A549 treated with CORT108297 at 1 μM for 4 hours (cell line): ENCODE measurements around the gene MPV17L2. TPM values are rescaled to one million over a fixed set of nuclear protein-coding genes. Genes with fewer than 3 reads are reported as not detected.

Experiments used
- total RNA-seq: library from RNA; stranded (reverse); fragments of 200-300 nt; extraction: Qiagen RNA extraction; gene quantifications from 5 replicates; pipeline ENCODE4 v1.2.3, GENCODE V29; 2022

MPV17L2 gene
- total RNA-seq: 9.1 to 13.1 TPM (median 11.6 TPM) in 5 replicates

GRCh38 chr19:18192673-18193387 is at the start of gene MPV17L2:
TSS of gene MPV17L2 (plus strand) at chr19:18193218. CDS start at chr19:18193282, 64 bp downstream.

GRCh38 chr19:18152817-18153555 is 40.0 kb upstream of the MPV17L2 start, which contains the start of gene PIK3R2:
TSS of gene PIK3R2 (plus strand) at chr19:18153163. CDS start at chr19:18155880, 2,717 bp downstream.

GRCh38 chr19:18173572-18174288 is 19.3 kb upstream of the MPV17L2 start, which contains the start of gene IFI30:
TSS of gene IFI30 (plus strand) at chr19:18173813. CDS start at chr19:18173842, 29 bp downstream.

GRCh38 chr19:18203863-18204393 is 10.9 kb downstream of the MPV17L2 start, which contains the start of gene RAB3A:
TSS of gene RAB3A (minus strand) at chr19:18204042. CDS start at chr19:18202740, 1,302 bp downstream.

GRCh38 chr19:18225702-18226468 is 32.9 kb downstream of the MPV17L2 start, which contains the start of gene PDE4C:
TSS of gene PDE4C (minus strand) at chr19:18226438. CDS start at chr19:18226415, 23 bp downstream.

Other genes with a start within 250 kb of the MPV17L2 start
- gene KCNN1, start 226.1 kb upstream of the MPV17L2 start, total RNA-seq: 0.35 to 1.0 TPM (median 0.69 TPM) in 5 replicates
- gene ARRDC2, start 185.0 kb upstream of the MPV17L2 start, total RNA-seq: 22.1 to 31.5 TPM (median 29.4 TPM) in 5 replicates
- not detected in 5 replicates for gene IL12RB1, start 106.3 kb upstream of the MPV17L2 start, total RNA-seq
- gene MAST3, start 95.4 kb upstream of the MPV17L2 start, total RNA-seq: 1.7 to 2.6 TPM (median 2.3 TPM) in 5 replicates
- 2.1 to 11.0 TPM (median 10.3 TPM) in 5 replicates for gene PIK3R2, start 40.1 kb upstream of the MPV17L2 start, total RNA-seq
- 12.6 to 24.1 TPM (median 14.9 TPM) in 5 replicates for gene IFI30, start 19.4 kb upstream of the MPV17L2 start, total RNA-seq
- gene RAB3A, start 10.8 kb downstream of the MPV17L2 start, total RNA-seq: 0.49 to 1.1 TPM (median 0.85 TPM) in 5 replicates
- gene PDE4C, start 33.2 kb downstream of the MPV17L2 start, total RNA-seq: 0.12 to 0.15 TPM (median 0.13 TPM) in 4 of 5 replicates, not detected in the other
- 0.48 to 0.68 TPM (median 0.50 TPM) in 5 replicates for gene IQCN, start 81.2 kb downstream of the MPV17L2 start, total RNA-seq
- gene JUND, start 88.4 kb downstream of the MPV17L2 start, total RNA-seq: 25.7 to 58.5 TPM (median 52.9 TPM) in 5 replicates
- 199 to 254 TPM (median 241 TPM) in 5 replicates for gene LSM4, start 129.9 kb downstream of the MPV17L2 start, total RNA-seq
- gene PGPEP1, start 147.4 kb downstream of the MPV17L2 start, total RNA-seq: 2.1 to 3.4 TPM (median 3.0 TPM) in 5 replicates
- gene GDF15, start 192.9 kb downstream of the MPV17L2 start, total RNA-seq: 26.2 to 63.2 TPM (median 48.3 TPM) in 5 replicates
- not detected in 5 replicates for gene LRRC25, start 204.4 kb downstream of the MPV17L2 start, total RNA-seq
- 40.6 to 63.0 TPM (median 53.8 TPM) in 5 replicates for gene SSBP4, start 226.2 kb downstream of the MPV17L2 start, total RNA-seq
- 25.9 to 47.4 TPM (median 43.7 TPM) in 5 replicates for gene ISYNA1, start 244.9 kb downstream of the MPV17L2 start, total RNA-seq